Metanephros (tissue), 2 donors: ENCODE measurements around the gene TRIM60. TPM values are rescaled to one million over a fixed set of nuclear protein-coding genes. Genes with fewer than 3 reads are reported as not detected.

Experiments used
- small RNA-seq: library from RNA; depleted of rRNA; stranded (forward); fragments of <200 nt; gene quantifications from one replicate; pipeline ENCODE3, GENCODE V24; 2014; ENCODE audit warnings: low replicate concordance
- total RNA-seq: library from RNA; depleted of rRNA; stranded (reverse); fragments of >200 nt; gene quantifications from one replicate; pipeline ENCODE4 v1.2.3, GENCODE V29; 2014

The TRIM60 gene
- not detected for total RNA-seq

GRCh38 chr4:165031436-165032211, at the start of gene TRIM60:
Gene TRIM60 (plus strand): TSS chr4:165031999. CDS start chr4:165040073, 8,074 bp downstream.

GRCh38 chr4:165053645-165054044, 21.8 kb downstream of the TRIM60 start, which contains the start of gene TRIM75:
Gene TRIM75 (plus strand): TSS chr4:165053866. CDS start chr4:165059148, 5,282 bp downstream.

Small RNA genes within 50 kb of the gene (small RNA-seq; reads per million reads assigned to genes)
- gene AC106872.12, result not detected

Other genes starting within 250 kb of the TRIM60 start
- 4.3 TPM for gene APELA, start 154.8 kb upstream of the TRIM60 start, total RNA-seq
- gene TRIM61, start 54.3 kb upstream of the TRIM60 start, total RNA-seq, result 1.2 TPM
- not detected for gene TRIM75, start 21.9 kb downstream of the TRIM60 start, total RNA-seq
- 16.7 TPM for gene TMEM192, start 80.9 kb downstream of the TRIM60 start, total RNA-seq
- gene KLHL2, start 175.6 kb downstream of the TRIM60 start, total RNA-seq, result 12.7 TPM